Measurements from ENCODE around the gene VPS33A. TPM values are rescaled to one million over a fixed set of nuclear protein-coding genes. Genes with fewer than 3 reads are reported as not detected.
A peak's percentile ranks its signal among the peaks of the same experiment; 100 is the strongest.
"Not testable (repeated sequence)": the region's sequence is repeated elsewhere in the genome, so short reads cannot be mapped to it uniquely, and the experiment has no call there.

Gene VPS33A
- total RNA-seq = 13.3 and 14.1 TPM in 2 replicates

- DNase-seq (ENCODE audit: low read depth in 2 of 2) = peak; percentile 99
Observed at GRCh38 chr12:122266230-122266901, at the start of gene VPS33A. Gene VPS33A (minus strand): TSS chr12:122266494. CDS start chr12:122266408, 86 bp downstream.

DNA sequence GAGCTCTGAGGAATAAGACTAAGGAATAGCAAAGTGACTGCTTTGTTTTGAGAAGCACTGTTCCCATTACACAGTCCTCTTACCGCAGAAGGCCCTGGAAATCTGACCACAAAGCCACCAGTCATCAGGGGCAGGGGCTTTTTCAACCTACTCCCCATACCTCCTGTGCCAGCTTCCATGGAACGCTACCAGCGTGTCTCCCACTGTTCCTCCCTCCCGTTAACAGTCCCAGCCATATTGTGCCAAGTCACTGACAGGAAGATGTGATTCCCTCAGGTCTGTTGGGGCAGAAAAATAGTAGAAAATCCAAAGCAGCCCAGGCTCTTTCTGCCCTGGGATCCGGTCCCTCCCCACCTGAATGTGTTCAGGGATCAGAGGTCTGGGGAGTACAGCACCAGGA lies 46.6 kb upstream of the VPS33A start:
- no peak for DNase-seq (ENCODE audit: low read depth in 2 of 2)

GRCh38 chr12:122311696-122312095 lies 45.4 kb upstream of the VPS33A start:
- DNase-seq (ENCODE audit: low read depth in 2 of 2) = no peak

- no peak for DNase-seq (ENCODE audit: low read depth in 2 of 2)
Observed at GRCh38 chr12:122310626-122311333, 44.5 kb upstream of the VPS33A start.

- DNase-seq (ENCODE audit: low read depth in 2 of 2) = no peak
Observed at GRCh38 chr12:122309564-122310121, 43.3 kb upstream of the VPS33A start.

DNA sequence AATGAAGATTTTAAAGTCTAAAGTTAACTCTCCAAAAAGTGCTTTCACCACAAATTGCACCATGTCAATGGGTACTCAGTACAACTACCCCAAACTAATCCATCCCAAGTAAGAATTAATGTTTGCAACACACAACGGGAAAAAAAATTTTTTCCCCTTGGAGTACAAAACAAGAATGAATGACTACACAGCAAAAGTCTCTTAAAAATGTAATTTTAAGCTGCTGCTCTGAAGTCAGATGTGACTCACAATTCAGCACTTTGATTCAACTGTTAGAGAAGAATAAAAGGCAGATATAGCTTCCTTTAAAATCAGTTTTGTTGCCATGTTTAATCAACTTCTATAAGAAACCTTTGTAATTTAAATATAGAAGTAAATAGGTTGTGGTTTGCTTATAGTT lies 42.5 kb upstream of the VPS33A start:
- DNase-seq (ENCODE audit: low read depth in 2 of 2) = no peak

DNA sequence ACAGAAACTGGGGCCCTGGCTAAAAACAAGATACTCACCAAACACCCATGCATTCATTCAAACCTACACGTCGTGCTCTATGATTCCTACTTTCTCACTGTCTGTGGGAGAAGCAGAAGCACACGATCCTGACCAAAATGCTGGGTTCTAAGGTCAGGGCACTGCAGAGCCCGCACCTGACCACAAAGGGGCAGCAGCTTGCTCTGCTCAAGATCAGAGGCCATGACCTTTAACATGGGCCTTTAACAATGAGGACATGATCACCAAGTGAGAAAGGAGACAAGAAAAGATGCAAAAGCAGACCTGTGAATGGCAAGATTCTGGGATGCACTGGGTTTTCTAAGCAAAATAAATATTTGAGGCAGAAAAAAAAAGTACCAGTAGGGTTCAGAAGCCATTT lies 40.1 kb upstream of the VPS33A start:
- DNase-seq (ENCODE audit: low read depth in 2 of 2) = no peak

- DNase-seq (ENCODE audit: low read depth in 2 of 2) = no peak
Observed at GRCh38 chr12:122304924-122305323, 38.6 kb upstream of the VPS33A start.

GRCh38 chr12:122303068-122303467 lies 36.8 kb upstream of the VPS33A start:
- DNase-seq (ENCODE audit: low read depth in 2 of 2) = no peak

DNA sequence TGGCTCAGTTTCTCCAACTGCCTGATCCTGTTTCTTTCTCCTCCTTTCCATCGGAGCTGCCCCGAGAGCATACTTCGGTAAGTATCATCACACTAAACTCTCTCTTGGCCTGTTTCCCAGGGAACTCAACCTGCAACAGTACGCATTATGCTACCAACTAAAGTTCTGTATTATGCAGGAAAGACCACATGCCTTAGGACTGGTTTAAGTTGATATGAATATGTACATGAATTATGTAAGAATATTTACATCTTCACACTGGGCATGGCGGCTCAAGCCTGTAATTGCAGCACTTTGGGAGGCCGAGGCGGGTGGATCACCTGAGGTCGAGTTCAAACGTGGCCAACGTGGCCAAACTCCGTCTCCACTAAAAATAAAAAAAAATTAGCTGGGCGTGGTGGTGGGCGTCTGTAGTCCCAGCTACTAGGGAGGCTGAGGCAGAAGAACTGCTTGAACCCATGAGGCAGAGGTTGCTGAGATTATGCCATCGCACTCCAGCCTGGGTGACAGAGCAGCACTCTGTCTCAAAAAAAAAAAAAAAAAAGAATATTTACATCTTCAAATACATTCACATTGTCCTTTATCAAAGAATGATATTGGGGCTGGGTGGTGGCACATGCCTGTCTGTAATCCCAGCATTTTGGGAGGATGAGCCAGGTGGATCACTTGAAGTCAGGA lies 31.9 kb upstream of the VPS33A start:
- DNase-seq (ENCODE audit: low read depth in 2 of 2) = no peak

DNA sequence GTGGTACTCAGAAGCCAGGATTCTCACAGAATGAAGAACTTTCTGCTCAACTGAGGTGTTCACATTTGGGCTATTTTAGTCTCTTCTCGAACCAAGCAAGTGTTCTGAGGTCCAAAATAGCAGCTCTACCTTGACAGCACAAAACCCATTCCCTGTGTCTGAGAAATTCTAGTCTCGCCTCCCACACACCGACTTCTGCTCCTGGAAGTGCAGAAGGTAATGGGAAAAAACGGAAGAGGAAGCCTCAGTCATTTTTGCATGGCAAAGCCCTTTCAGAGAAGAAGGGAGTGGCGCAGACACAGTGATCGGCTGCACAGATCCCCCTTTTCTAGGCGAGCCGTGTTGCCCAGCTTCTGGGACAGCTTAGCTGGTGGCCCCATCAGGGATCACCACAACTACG lies 31.2 kb upstream of the VPS33A start:
- DNase-seq (ENCODE audit: low read depth in 2 of 2) = no peak

DNA sequence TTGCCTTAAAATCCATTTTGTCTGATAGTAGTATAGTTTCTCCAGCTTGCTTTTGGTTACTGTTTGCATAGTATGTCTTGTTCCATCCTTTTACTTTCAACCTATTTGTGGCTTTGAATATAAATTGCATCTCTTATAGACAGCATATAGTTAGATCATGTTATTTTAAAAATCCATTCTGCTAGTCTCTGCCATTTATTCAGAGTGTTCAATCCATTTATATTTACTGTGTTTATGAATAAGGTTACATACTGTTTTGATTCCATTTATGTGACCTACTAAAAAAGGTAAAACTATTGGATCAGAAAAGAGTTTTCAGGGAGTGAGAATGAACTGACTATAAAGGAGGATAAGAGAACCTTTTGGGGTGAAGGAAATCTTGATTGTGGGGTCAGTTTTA lies 29.6 kb upstream of the VPS33A start:
- no peak for DNase-seq (ENCODE audit: low read depth in 2 of 2)

DNA sequence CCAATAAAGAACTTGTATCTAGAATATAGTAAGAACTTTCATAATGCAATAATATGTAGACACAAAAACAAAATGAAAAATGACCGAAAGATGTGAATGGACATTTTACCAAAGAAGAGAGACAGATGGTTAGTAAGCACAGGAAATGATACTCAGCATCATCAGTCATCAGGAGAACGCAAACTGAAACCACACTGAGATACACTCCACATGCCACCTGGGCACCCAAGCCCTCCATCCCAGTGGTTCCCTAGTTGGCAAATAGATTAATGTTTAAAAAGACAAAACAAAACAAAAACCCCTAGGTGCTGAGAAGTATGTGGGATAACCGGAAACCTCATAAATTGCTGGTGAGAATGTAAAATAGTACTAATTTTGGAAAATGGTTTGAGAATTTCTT lies 26.8 kb upstream of the VPS33A start:
- DNase-seq (ENCODE audit: low read depth in 2 of 2) = no peak

DNA sequence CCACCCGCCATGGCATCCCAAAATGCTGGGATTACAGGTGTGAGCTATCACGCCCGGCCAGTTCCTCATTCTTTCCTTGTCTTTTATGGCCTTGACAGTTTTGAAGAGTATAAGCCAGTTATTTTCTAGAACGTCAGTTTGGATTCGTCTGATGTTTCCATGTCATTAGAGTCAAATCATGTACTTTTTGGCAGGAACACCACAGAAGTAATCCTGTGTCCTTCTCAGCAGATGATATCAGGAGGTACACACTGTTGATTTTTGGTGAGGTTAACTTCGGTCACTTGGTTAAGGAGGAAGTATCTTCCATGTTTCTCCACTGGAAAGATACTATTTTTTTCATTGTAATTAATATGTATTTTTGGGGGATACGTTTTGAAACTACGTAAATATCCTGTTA lies 25.1 kb upstream of the VPS33A start:
- DNase-seq (ENCODE audit: low read depth in 2 of 2) = no peak

DNA sequence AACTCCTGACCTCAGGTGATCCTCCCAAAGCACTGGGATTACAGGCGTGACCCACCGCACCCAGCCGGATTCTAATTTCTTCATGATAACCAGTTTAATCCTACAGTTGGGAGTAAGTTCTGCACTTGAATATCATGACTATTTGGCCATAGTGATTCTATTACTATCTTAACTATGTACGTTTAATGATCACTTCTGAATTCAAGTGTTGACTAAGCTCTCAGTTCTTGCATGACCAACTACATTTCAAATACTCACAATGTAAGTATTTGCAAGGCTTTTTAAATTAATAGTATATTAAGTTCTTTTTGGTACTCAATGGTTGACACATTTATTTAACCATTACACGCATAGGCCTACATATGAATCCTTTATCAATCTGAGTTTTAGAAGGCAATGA lies 17.4 kb upstream of the VPS33A start:
- DNase-seq (ENCODE audit: low read depth in 2 of 2) = no peak

DNA sequence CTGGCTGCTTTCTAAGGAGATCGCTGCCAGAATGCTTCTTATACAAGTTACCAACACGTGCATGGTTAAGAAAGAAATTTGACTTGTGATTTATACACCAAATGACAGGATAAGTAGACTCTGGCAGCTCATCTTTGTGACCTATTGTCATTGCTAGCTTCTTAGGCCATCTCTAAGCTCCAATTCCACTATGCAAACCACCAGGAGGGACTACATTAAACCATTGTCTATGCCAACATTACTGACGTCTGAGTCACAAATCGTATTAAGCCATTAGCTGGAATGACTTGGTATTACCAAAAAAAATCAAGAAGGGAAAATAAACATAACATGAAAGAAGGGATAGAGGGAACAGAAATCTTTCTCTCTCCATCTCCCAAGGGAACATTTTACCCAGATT lies 15.8 kb upstream of the VPS33A start:
- peak; percentile 3 to 59 for DNase-seq (ENCODE audit: low read depth in 2 of 2)

DNA sequence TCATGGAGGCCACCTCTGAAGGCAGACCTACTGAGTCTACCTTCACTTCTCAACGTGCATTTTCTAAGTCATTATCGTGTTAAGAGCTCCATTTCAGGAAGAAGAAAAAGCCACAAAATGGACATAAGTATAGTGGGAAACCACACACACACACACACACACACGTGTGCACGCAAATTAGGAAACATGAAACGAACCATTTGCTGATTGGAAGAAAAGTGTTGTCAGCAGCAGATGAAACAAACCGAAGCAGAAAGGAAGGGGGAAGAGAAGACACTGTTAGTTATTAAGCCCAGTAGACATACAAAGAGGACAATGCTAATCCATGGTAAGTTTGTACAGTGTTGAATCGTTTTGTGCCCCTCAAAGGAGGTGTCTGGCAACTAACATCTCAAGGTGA lies 9.9 kb upstream of the VPS33A start:
- no peak for DNase-seq (ENCODE audit: low read depth in 2 of 2)

GRCh38 chr12:122275459-122275858 lies 9.2 kb upstream of the VPS33A start:
- DNase-seq (ENCODE audit: low read depth in 2 of 2) = no peak

- peak; percentile 65 to 70 for DNase-seq (ENCODE audit: low read depth in 2 of 2)
Observed at GRCh38 chr12:122265886-122266229, 436 bp downstream of the VPS33A start.

DNA sequence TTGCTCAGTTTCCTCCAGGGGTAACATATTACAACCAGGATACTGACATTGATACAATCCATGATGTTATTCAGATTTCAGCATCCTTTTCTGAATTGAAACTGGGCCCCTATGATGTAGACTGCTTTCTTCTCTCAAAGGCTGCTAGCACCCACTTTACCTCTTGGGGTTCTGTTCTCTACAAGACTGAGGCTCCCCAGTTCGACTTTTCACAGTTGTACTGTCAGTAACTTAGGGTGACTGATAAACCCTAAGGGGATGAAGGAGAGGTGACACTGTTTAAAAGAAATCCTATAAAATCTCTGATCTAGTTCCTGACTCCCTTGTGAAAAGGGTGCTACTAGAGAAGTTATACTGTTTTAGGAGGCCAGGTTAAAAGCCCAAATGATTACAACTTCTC lies 818 bp downstream of the VPS33A start:
- DNase-seq (ENCODE audit: low read depth in 2 of 2) = no peak

- DNase-seq (ENCODE audit: low read depth in 2 of 2) = not testable (repeated sequence)
Observed at GRCh38 chr12:122260735-122261134, 5.6 kb downstream of the VPS33A start.

GRCh38 chr12:122258939-122259338 lies 7.4 kb downstream of the VPS33A start:
- DNase-seq (ENCODE audit: low read depth in 2 of 2) = not testable (repeated sequence)

GRCh38 chr12:122258462-122258861 lies 7.8 kb downstream of the VPS33A start:
- not testable (repeated sequence) for DNase-seq (ENCODE audit: low read depth in 2 of 2)

All from lung microvascular endothelial cell (primary cell).